Left lung (tissue), 10 donors: Measurements from ENCODE around the gene MAML1. TPM values are rescaled to one million over a fixed set of nuclear protein-coding genes. Genes with fewer than 3 reads are reported as not detected.

Experiments used
- ATAC-seq: fragments of 200-7000 bp; cut with Tn5 transposase; one replicate; pipeline ENCODE4 v1.9.1; 2020; ENCODE audit warnings: moderate library complexity
- DNase-seq, 4 donors: peaks; one replicate each; pipeline ENCODE4 v3.0.0-alpha.2; 2013 to 2020
- H3K27ac ChIP-seq, 2 donors: fragments of 200-600 bp; sonication (generic) in 1 of 2; one replicate each; pipeline versions ENCODE4 v1.5.0 to v1.8.0; 2020 to 2021
- H3K27me3 ChIP-seq, 2 donors: fragments of 200-600 bp; sonication (generic) in 1 of 2; one replicate each; pipeline versions ENCODE4 v1.5.0 to v1.8.0; 2020 to 2021
- H3K36me3 ChIP-seq, 2 donors: fragments of 200-600 bp; sonication (generic) in 1 of 2; one replicate each; pipeline versions ENCODE4 v1.5.0 to v1.8.0; 2020 to 2021
- H3K4me1 ChIP-seq, 2 donors: fragments of 200-600 bp; one replicate each; pipeline ENCODE4 v1.8.0; 2021
- H3K4me3 ChIP-seq, 2 donors: fragments of 200-600 bp; sonication (generic) in 1 of 2; one replicate each; pipeline versions ENCODE4 v1.5.0 to v1.8.0; 2020 to 2021; ENCODE audit warnings: mild to moderate bottlenecking in 1 of 2
- H3K9me3 ChIP-seq, 2 donors: fragments of 200-600 bp; sonication (generic) in 1 of 2; one replicate each; pipeline versions ENCODE4 v1.5.0 to v1.8.0; 2020 to 2021
- intact Hi-C, 2 donors: fragments of 100-400 bp; cut with DNase I; formaldehyde crosslinking; loops; one replicate each; pipeline versions ENCODE4 v1.11.2 to v1.14.2; 2022
- polyA plus RNA-seq, 6 donors: library from polyadenylated mRNA; unstranded; fragments of 120-200 nt; gene quantifications; one replicate each; pipeline ENCODE4 v1.2.1, GENCODE V29; 2013; ENCODE audit not compliant: insufficient read length in 6 of 6
- total RNA-seq, 2 donors: library from RNA; stranded (reverse); fragmentation: NEBNext Ultra II Directional; extraction: Animal tissue kit (Norgen Biotek cat#: 25700); gene quantifications; one replicate each; pipeline ENCODE4 v1.2.1, GENCODE V29; 2021
- TF ChIP-seq, protein P1 (sequence below), 2 donors: fragments of 200-600 bp; sonication (generic) in 1 of 2; IDR thresholded peaks; one replicate each; pipeline versions ENCODE4 v1.5.0 to v1.8.0; 2021; ENCODE audit warnings: antibody characterized with exemption in 2 of 2
- donor health status: DM: no; HTN: yes; CAD: no.
- donor health status: DM: no; HTN: no; CAD: no.

The MAML1 gene
- total and polyA plus RNA-seq, 8 donors: 23.8 to 48.1 (median 43.9) TPM

DNA sequence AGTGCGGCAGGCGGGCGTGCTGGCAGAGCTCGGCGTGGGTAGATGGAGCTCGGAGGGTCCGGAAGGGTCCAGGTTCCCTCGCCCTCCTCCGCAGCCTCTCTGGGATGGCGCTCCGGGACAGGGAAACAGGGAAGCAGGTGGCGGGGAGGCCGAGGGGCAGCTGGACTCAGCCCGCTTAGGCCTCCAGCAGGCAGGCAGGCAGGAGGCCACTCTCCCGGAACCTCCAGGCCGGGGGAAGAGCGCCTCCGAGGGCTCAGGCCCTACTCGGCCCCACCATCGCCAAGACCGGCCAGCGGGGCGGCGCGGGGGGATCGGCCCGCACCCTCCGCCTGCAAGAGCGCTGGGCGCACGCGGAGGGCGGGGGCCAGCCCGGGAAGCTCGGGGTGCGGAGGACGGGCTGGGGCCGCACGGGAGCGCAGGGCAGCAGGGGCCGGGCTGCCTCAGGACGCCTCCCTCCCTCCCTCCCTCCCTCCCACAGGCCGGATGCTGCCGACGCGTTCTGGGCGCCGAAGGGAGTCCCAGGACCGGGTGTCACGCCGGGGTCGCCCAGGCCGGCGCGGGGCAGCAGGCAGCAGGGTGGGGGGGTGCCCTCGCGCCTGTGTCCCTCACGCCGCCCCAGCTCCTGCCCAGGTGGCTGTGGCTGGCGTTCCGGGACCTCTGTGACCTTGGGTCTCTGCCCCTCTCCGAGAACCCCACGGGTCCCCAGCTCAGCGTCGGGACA, 73.1 kb downstream of the MAML1 start:
- H3K4me1 ChIP-seq: peaks cover 9 to 61% of the 10 kb centered on the region in 2 donors
- peaks cover 0 to 9% of the 10 kb centered on the region in 2 donors for H3K36me3 ChIP-seq
- intact Hi-C loops: no loop called here
- no peaks in the 10 kb centered on the region for H3K27me3 ChIP-seq
- TF ChIP-seq, protein P1, sequence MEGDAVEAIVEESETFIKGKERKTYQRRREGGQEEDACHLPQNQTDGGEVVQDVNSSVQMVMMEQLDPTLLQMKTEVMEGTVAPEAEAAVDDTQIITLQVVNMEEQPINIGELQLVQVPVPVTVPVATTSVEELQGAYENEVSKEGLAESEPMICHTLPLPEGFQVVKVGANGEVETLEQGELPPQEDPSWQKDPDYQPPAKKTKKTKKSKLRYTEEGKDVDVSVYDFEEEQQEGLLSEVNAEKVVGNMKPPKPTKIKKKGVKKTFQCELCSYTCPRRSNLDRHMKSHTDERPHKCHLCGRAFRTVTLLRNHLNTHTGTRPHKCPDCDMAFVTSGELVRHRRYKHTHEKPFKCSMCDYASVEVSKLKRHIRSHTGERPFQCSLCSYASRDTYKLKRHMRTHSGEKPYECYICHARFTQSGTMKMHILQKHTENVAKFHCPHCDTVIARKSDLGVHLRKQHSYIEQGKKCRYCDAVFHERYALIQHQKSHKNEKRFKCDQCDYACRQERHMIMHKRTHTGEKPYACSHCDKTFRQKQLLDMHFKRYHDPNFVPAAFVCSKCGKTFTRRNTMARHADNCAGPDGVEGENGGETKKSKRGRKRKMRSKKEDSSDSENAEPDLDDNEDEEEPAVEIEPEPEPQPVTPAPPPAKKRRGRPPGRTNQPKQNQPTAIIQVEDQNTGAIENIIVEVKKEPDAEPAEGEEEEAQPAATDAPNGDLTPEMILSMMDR (IDR thresholded peaks at IDR 0.05): no peak
- peak overlapping the region; percentile 93 to 96 for H3K27ac ChIP-seq
- ATAC-seq (peak; percentile 45), DNase-seq (peak in 1 of 4 donors; percentile 56)
- no peaks in the 10 kb centered on the region for H3K9me3 ChIP-seq
- peak overlapping the region; percentile 84 to 94 for H3K4me3 ChIP-seq

DNA sequence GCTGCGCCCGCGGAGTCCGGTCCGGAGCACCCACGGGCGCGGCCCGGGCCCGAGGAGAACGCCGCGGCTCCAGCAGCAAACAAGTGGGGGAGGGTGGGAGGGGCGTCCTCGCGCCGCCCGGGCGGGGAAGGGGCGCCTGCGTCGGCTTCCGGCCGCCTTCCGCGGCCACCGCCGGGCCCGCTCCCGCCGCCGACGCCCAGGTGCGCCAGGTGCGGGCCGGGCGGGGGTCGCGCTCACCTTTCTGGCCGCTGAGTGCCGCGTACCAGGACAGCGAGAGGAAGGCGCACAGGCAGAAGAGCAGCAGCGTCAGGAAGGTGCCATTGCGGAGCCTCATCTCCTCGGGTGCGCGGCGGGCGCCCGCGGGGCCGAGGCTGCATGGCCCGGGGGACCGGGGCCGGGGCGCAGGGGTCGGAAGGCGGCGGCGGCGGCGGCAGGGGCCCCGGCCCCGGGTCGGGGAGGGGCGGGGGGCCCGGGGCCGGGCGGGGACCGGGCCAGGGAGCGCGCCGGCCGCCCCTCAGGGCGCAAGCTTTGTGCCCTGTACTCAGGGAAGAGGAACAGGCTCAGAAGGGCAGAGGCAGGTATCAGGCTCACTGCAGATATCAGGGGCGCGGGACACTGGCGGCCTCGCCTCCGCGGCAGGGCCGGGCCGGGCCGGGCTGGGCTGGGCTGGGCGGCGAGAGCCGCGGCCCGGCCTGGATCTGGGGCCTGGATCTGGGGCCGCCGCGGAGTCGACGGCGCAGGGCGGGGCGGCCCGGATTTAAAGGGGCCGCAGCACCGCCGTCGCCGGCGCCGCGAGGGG, 73.8 kb downstream of the MAML1 start, which contains the start of gene MGAT4B:
TSS of gene MGAT4B (minus strand) at position 617 of the 799 bp plus-strand sequence. CDS start at position 334, 283 bp downstream.
- H3K4me1 ChIP-seq: peaks cover 9 to 59% of the 10 kb centered on the region in 2 donors
- no peaks in the 10 kb centered on the region for H3K9me3 ChIP-seq
- H3K27ac ChIP-seq: peak within 1 kb of the TSS; percentile 93 to 96
- peak within 1 kb of the TSS; percentile 84 to 94 for H3K4me3 ChIP-seq
- intact Hi-C loops: no loop called here
- peaks cover 0 to 1% of the 10 kb centered on the region in 2 donors for H3K36me3 ChIP-seq
- H3K27me3 ChIP-seq: no peaks in the 10 kb centered on the region
- TF ChIP-seq, protein P1 (IDR thresholded peaks at IDR 0.05): no peak
- DNase-seq (peak in 3 of 4 donors; percentile 79 to 95 (median 81)), ATAC-seq (peak; percentile 87)

DNA sequence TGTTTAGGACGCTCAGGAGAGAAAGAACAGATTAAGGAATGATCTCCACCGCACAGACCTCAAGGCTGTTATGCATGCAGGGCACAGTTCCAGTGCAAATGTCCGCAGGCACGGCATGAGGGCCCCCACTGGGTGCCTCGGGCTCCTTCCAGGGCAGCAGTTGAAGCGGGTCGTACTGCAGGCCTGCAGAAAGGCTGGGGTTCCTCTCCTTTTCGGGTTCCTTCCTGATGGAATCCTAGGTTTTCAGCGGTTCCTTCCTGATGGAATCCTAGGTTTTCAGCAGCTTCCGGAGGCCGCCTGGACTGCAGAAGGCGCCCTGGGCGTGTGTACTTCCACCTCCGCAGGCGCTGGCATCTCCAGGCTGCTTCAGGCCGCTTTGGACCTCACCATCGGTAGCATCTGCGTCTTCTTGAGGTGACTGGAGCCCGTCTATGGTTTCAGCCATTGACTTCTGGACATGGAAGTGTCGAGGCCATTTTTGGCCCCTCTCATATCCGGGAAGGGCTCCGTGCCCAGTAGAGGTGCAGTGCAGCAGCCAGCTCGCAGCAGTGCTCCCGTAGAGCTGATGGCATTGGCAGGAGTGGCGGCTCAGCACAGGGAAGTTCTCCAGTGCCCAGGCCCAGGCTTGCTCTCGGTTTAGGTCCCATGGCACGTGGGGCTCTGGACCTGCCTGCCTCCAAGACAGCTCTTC, 79.7 kb downstream of the MAML1 start:
- H3K27ac ChIP-seq: no peak overlapping the region
- no peak for ATAC-seq
- no peaks in the 10 kb centered on the region for H3K9me3 ChIP-seq
- peak in 1 of 4 donors; percentile 55 for DNase-seq
- H3K36me3 ChIP-seq: peaks cover 0 to 29% of the 10 kb centered on the region in 2 donors
- peaks cover 0 to 25% of the 10 kb centered on the region in 2 donors for H3K4me1 ChIP-seq
- intact Hi-C loops: no loop called here
- H3K4me3 ChIP-seq: no peak overlapping the region
- TF ChIP-seq, protein P1 (IDR thresholded peaks at IDR 0.05): no peak
- H3K27me3 ChIP-seq: no peaks in the 10 kb centered on the region

DNA sequence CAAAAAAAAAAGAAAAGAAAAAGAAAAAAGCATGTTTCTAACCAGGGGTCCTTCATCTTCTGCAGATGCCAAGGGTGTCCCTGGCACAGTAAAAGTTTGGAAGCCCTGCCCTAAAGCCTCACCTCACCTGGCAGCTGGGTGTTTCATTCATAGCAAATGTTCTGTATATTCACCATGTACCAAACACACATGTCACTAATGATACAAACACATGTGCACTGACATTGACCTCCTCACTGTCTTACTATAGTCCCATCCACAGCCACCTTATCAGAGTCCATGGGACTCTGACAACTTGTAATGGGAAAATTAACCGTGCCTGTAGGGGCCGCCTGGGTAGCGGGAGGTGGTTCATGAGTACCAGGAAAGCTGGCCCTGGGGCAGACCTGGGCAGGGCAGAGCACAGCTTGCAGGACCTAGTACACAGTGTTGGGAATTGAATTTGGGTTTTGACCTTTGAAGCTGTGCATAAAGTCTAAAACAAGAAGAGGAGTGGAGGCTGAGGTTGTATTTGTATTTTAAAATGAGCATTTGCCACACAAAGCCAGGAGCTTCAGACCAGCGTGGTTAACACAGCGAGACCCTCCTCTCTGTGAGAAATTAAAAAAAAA, 80.5 kb downstream of the MAML1 start:
- intact Hi-C loops: no loop called here
- peak in 1 of 4 donors; percentile 30 for DNase-seq
- H3K4me3 ChIP-seq: no peak overlapping the region
- no peaks in the 10 kb centered on the region for H3K9me3 ChIP-seq
- ATAC-seq: no peak
- H3K27ac ChIP-seq: no peak overlapping the region
- H3K27me3 ChIP-seq: no peaks in the 10 kb centered on the region
- peaks cover 0 to 29% of the 10 kb centered on the region in 2 donors for H3K36me3 ChIP-seq
- H3K4me1 ChIP-seq: peaks cover under 1 to 25% of the 10 kb centered on the region in 2 donors
- TF ChIP-seq, protein P1 (IDR thresholded peaks at IDR 0.05): no peak
